22Rv1 (cell line): ENCODE measurements around the gene SLC6A6.

Experiments used
- ZFX ChIP-seq: fragments of 450-650 bp; IDR thresholded peaks from 2 replicates; pipeline ENCODE4 v1.6.1; 2017; ENCODE audit warnings: antibody characterized with exemption, borderline replicate concordance
- TF ChIP-seq, protein P1 (sequence below): fragments of 450-650 bp; IDR thresholded peaks from 2 replicates; pipeline ENCODE4 v1.5.1; 2017; ENCODE audit warnings: mild to moderate bottlenecking

DNA sequence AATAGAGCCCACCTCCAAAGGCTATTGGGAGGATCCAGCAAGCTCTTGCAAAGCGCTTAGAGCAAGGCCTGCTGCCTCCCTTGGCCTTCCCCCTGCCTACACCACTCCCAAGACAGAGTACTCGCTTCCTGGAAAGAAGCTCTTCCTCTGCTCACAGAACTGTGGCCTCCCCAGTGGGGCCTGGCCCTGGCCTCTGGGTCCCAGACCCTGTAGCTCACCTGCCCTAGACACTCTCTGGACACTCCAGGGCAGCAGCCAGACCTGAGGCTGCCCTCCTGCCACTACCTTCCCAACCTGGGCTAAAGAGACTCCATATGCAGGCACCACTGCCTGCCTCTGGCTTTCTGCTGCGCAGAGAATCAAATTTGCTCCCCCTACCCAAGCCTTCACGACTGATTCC, 87.8 kb downstream of the SLC6A6 start:
- TF ChIP-seq, protein P1, sequence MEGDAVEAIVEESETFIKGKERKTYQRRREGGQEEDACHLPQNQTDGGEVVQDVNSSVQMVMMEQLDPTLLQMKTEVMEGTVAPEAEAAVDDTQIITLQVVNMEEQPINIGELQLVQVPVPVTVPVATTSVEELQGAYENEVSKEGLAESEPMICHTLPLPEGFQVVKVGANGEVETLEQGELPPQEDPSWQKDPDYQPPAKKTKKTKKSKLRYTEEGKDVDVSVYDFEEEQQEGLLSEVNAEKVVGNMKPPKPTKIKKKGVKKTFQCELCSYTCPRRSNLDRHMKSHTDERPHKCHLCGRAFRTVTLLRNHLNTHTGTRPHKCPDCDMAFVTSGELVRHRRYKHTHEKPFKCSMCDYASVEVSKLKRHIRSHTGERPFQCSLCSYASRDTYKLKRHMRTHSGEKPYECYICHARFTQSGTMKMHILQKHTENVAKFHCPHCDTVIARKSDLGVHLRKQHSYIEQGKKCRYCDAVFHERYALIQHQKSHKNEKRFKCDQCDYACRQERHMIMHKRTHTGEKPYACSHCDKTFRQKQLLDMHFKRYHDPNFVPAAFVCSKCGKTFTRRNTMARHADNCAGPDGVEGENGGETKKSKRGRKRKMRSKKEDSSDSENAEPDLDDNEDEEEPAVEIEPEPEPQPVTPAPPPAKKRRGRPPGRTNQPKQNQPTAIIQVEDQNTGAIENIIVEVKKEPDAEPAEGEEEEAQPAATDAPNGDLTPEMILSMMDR, result no peak
- TF ChIP-seq ZFX, result no peak
